Measurements from ENCODE around the gene FAM13A. TPM values are rescaled to one million over a fixed set of nuclear protein-coding genes. Genes with fewer than 3 reads are reported as not detected.

The FAM13A gene
- total RNA-seq, 1 donor from 2014 or later: 57.7 TPM

GRCh38 chr4:89099034-89099433, 42.0 kb upstream of the FAM13A start:
- peaks cover 3% of the 10 kb centered on the region for H3K9me3 Mint-ChIP-seq
- H3K27ac Mint-ChIP-seq: no peak overlapping the region
- H3K4me3 Mint-ChIP-seq: no peak overlapping the region
- DNase-seq (ENCODE audit: low spot score in 2 of 2, unreplicated experiment in 2 of 2): no peak
- no peaks in the 10 kb centered on the region for H3K4me1 Mint-ChIP-seq
- no peak for TF ChIP-seq CTCF (IDR thresholded peaks at IDR 0.05; ENCODE audit: unreplicated experiment)
- H3K36me3 Mint-ChIP-seq: no peaks in the 10 kb centered on the region
- peaks cover 6% of the 10 kb centered on the region for H3K27me3 Mint-ChIP-seq (ENCODE audit: low read depth)

GRCh38 chr4:89078300-89078699, 21.3 kb upstream of the FAM13A start:
- peaks cover 12% of the 10 kb centered on the region for H3K36me3 Mint-ChIP-seq

GRCh38 chr4:89077761-89078160, 20.8 kb upstream of the FAM13A start:
- no peak for DNase-seq (ENCODE audit: low spot score in 2 of 2, unreplicated experiment in 2 of 2)
- Mint-ChIP-seq H3K4me3 (no peak overlapping the region), H3K4me1 (peaks cover 1% of the 10 kb centered on the region)

More at GRCh38 chr4:89078300-89078699, 21.3 kb upstream of the FAM13A start:
- no peak for TF ChIP-seq CTCF (IDR thresholded peaks at IDR 0.05; ENCODE audit: unreplicated experiment)
- Mint-ChIP-seq H3K9me3 (peaks cover 42% of the 10 kb centered on the region), H3K27ac (no peak overlapping the region), H3K4me3 (no peak overlapping the region), H3K4me1 (peaks cover 1% of the 10 kb centered on the region), H3K27me3 (ENCODE audit: low read depth) (no peaks in the 10 kb centered on the region)
- DNase-seq (ENCODE audit: low spot score in 2 of 2, unreplicated experiment in 2 of 2): no peak

GRCh38 chr4:89072921-89073320, 15.9 kb upstream of the FAM13A start:
- Mint-ChIP-seq H3K9me3 (peaks cover 17% of the 10 kb centered on the region), H3K4me1 (peaks cover 1% of the 10 kb centered on the region), H3K36me3 (peaks cover 5% of the 10 kb centered on the region), H3K4me3 (no peak overlapping the region), H3K27ac (no peak overlapping the region), H3K27me3 (ENCODE audit: low read depth) (no peaks in the 10 kb centered on the region)
- no peak for TF ChIP-seq CTCF (IDR thresholded peaks at IDR 0.05; ENCODE audit: unreplicated experiment)
- DNase-seq (ENCODE audit: low spot score in 2 of 2, unreplicated experiment in 2 of 2): no peak

More at GRCh38 chr4:89077761-89078160, 20.8 kb upstream of the FAM13A start:
- peaks cover 42% of the 10 kb centered on the region for H3K9me3 Mint-ChIP-seq
- peaks cover 12% of the 10 kb centered on the region for H3K36me3 Mint-ChIP-seq
- H3K27me3 Mint-ChIP-seq (ENCODE audit: low read depth): no peaks in the 10 kb centered on the region
- H3K27ac Mint-ChIP-seq: no peak overlapping the region
- TF ChIP-seq CTCF (IDR thresholded peaks at IDR 0.05; ENCODE audit: unreplicated experiment): no peak

- H3K36me3 Mint-ChIP-seq: no peaks in the 10 kb centered on the region
- H3K27me3 Mint-ChIP-seq (ENCODE audit: low read depth): no peaks in the 10 kb centered on the region
Observed at GRCh38 chr4:89071311-89071710, 14.3 kb upstream of the FAM13A start.

More at GRCh38 chr4:89071311-89071710, 14.3 kb upstream of the FAM13A start:
- Mint-ChIP-seq H3K4me1 (peaks cover 1% of the 10 kb centered on the region), H3K4me3 (no peak overlapping the region), H3K27ac (no peak overlapping the region), H3K9me3 (peaks cover 1% of the 10 kb centered on the region)
- no peak for DNase-seq (ENCODE audit: low spot score in 2 of 2, unreplicated experiment in 2 of 2)
- no peak for TF ChIP-seq CTCF (IDR thresholded peaks at IDR 0.05; ENCODE audit: unreplicated experiment)

All from mesothelial cell of epicardium (in vitro differentiated cells).